CD4-positive, alpha-beta T cell treated with Interleukin-4 for 1 hour (primary cell): ENCODE measurements around the gene GAREM1.
"Not testable (repeated sequence)": the region's sequence is repeated elsewhere in the genome, so short reads cannot be mapped to it uniquely, and the experiment has no call there.

Experiments used
- DNase-seq, 2 donors: peaks; one replicate each; pipeline ENCODE4 v3.0.0-alpha.2; 2020 to 2022

GAREM1 gene

GRCh38 chr18:32366586-32367538 is 103.8 kb downstream of the GAREM1 start:
- no peak for DNase-seq

DNA sequence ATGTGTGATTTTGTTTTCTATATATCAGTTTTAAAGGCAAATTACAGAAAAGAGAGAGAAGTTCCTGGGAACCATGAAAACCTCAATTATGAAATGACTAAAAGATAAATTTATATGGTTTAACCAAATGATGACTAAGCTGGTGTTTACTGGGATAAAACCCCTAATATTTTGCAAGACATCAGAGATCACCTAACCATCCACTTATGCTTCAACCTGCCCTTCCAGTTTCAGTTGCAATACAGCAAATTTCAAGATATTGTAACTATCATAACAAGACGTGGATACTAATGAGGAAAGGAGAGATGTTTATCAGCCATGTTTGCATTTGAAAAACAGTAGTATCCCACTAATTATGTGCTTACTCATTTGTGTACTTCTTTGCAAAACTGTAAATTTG is 108.2 kb downstream of the GAREM1 start:
- no peak for DNase-seq

GRCh38 chr18:32360682-32361345 is 109.9 kb downstream of the GAREM1 start:
- no peak for DNase-seq

- no peak for DNase-seq
Measured at GRCh38 chr18:32358529-32358928, 112.2 kb downstream of the GAREM1 start.

DNA sequence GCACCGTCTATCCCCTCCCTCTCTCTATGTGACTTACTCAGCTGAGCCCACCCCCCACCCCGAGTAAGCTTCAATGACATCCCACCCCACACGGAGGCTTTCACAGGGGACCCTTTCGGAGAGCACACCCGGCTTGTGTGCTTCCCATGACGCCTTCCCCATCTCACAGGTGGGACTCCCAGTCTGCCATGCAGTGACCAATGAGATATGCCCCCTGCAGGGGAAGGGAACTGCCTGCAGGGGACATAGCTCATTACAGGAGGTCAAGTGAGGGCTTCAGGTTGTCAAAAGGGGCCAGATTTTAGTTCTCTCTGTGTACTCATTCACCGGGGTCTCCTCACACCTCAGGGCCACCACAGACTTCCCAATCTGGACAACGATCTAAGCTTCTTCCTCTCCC is 112.6 kb downstream of the GAREM1 start:
- no peak for DNase-seq

GRCh38 chr18:32355896-32356295 is 114.8 kb downstream of the GAREM1 start:
- no peak for DNase-seq

DNA sequence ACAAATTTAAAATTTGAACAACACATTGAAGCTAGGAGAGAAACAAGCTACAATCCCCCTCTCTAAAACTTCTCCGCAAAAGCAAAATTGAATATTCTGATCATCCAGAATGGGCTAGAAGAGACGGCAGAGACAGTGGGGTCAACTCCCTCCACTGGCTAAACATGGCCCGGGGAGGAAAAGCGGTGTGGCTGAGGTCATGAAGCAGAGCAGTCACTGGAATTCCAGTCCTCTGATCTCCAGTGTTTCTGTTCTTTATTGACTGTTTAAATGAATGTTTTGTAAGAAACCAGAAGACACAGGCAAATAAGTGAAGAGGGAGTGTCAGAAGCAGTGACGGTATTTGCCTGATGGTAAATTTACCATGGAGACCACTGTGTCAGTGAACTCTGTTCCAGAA is 116.2 kb downstream of the GAREM1 start:
- DNase-seq = no peak

GRCh38 chr18:32353257-32353656 is 117.4 kb downstream of the GAREM1 start:
- no peak for DNase-seq

GRCh38 chr18:32351032-32351431 is 119.7 kb downstream of the GAREM1 start:
- no peak for DNase-seq

GRCh38 chr18:32349728-32350395 is 120.8 kb downstream of the GAREM1 start:
- DNase-seq = no peak

- no peak for DNase-seq
Measured at GRCh38 chr18:32346671-32347070, 124.0 kb downstream of the GAREM1 start.

DNA sequence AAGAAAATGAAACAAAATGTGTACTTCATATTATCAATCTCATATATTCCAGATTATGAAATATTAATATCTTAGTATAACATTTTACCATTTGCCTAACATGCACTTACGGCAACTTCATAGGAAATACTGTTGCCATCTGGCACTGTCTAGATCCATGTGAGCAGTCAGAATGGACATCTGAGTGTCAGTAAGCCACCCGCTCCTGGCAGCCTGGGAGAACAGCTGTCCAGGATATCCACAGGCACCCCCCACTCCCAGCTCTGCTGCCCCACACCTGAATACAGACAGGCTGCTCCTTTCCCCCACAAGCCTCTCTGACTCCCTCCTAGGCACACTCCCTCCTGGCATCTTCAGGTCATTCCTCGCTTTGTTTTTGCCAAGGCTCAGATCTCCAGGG is 127.0 kb downstream of the GAREM1 start:
- DNase-seq = no peak

- DNase-seq = not testable (repeated sequence)
Measured at GRCh38 chr18:32341112-32341511, 129.6 kb downstream of the GAREM1 start.

DNA sequence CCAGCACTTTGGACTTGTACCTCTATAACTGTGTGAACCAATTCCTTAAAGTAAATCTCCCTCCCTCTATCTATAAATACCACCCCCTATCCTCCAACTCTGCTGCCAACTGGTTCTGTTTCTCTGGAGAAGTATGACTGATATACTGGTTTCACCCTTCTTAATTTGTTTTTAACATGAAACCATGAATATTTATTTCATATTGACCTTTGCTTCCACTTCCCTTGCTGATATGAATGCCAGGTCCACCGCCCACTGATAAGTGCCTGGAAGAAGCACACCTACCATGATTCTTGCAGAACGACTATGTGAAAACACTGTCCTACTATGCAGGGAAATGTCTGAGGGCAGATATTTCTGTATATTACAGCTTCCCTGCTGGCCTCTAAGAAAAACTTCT is 131.6 kb downstream of the GAREM1 start:
- no peak for DNase-seq

DNA sequence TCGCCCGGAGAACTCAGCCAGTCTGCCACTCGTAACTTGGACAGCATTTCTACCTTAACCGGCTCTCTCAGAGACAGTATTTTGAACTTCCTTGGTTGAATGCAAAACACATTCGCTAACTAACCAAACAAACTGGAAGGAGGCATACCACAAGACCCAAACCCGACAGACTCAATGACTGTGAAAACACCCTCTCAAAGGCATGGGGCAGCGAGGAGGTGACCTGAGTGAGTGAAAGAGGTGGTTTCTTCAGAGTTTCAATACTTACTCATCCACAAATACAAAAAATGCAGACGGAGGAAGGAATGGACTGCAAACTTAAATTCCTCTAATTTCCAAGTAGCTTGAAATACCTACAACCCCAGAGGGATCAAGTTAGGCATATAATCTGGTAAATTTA is 132.9 kb downstream of the GAREM1 start:
- DNase-seq = no peak

- no peak for DNase-seq
Measured at GRCh38 chr18:32337347-32337746, 133.3 kb downstream of the GAREM1 start.

GRCh38 chr18:32335228-32335627 is 135.5 kb downstream of the GAREM1 start:
- no peak for DNase-seq

DNA sequence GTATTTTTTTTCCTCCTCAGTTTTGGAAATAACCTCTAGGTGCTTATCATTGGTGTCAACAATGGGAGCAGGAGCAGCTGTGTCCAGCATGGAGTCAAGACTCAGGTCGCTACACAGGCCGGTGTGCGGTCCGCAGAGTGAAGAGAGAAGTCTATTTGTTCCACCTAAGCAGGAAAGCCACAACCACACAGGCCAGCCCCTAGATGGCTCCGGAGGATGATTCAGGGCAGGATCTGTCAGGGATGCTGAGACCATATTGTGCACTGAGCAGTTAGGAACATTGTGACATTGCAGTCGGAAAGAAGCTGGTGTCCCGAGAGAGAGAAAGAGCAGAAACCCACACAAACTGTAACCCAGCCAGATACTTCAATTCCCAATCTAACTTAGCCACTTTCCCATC is 136.9 kb downstream of the GAREM1 start:
- DNase-seq = no peak

- DNase-seq = no peak
Measured at GRCh38 chr18:32332708-32333107, 138.0 kb downstream of the GAREM1 start.

GRCh38 chr18:32328974-32329373 is 141.7 kb downstream of the GAREM1 start:
- DNase-seq = no peak

- DNase-seq = no peak
Measured at GRCh38 chr18:32328379-32328778, 142.3 kb downstream of the GAREM1 start.

- DNase-seq = no peak
Measured at GRCh38 chr18:32326450-32327308, 144.0 kb downstream of the GAREM1 start.

DNA sequence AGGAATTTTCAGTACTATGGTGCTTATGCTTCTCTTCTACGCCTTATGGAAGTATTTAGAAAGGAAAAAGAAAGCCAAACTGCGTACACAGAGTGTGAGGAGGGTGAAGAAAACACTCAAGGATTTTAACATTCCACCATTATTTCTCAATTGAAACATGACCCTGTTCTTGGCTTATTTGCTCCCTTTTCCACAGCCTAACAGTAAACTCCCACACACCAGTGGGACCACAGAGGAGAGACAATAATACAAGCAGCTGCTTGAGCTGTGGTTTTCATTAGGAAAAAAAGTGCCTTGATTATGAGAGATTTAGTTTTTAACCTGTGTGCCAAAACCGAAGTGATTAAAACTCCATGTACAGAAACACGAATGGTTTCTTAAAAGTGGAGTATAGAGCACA is 146.5 kb downstream of the GAREM1 start:
- DNase-seq = no peak
